ENCODE results near the gene TNFRSF8. TPM values are rescaled to one million over a fixed set of nuclear protein-coding genes. Genes with fewer than 3 reads are reported as not detected.
A peak's percentile ranks its signal among the peaks of the same experiment; 100 is the strongest.
"Not testable (repeated sequence)": the region's sequence is repeated elsewhere in the genome, so short reads cannot be mapped to it uniquely, and the experiment has no call there.

TNFRSF8 gene
- polyA plus RNA-seq, 1 of the 3 experiments (the other 2 are of a cell fraction): 0.07 TPM

GRCh38 chr1:12038356-12039163 is 24.5 kb upstream of the TNFRSF8 start:
- Histone ChIP-seq H2AFZ (ENCODE audit: low read depth) (no peak overlapping the region), H3K4me3 (ENCODE audit: low read depth in 2 of 2, low read length in 1 of 2) (no peak overlapping the region), H3K27me3 (ENCODE audit: insufficient read depth) (no peaks in the 10 kb centered on the region), H3K9me3 (no peaks in the 10 kb centered on the region), H3K79me2 (ENCODE audit: insufficient read depth) (no peaks in the 10 kb centered on the region), H3K9me2 (no peaks in the 10 kb centered on the region), H3K4me1 (ENCODE audit: control insufficient read depth in 1 of 2, insufficient read depth in 2 of 2, low read depth in 1 of 2, low read length in 1 of 2) (peaks cover 0 to 3% of the 10 kb centered on the region in 2 experiments; a peak in 2 of 4 replicates), H3K36me3 (replicated peaks in 1 of 2; ENCODE audit: control insufficient read depth in 1 of 2, insufficient read depth in 2 of 2, low read length in 1 of 2) (no peaks in the 10 kb centered on the region), H3K4me2 (no peak overlapping the region), H4K20me1 (ENCODE audit: insufficient read depth) (no peaks in the 10 kb centered on the region), H3K9ac (no peak overlapping the region), H3K27ac (ENCODE audit: low read depth in 2 of 2, low read length in 1 of 2) (no peak overlapping the region), H3F3A (replicated peaks; ENCODE audit: insufficient read depth) (peaks cover 12% of the 10 kb centered on the region)
- no peak for DNase-seq
- no peak for TF ChIP-seq JUND (IDR thresholded peaks at IDR 0.05)
- TF ChIP-seq, protein P1, sequence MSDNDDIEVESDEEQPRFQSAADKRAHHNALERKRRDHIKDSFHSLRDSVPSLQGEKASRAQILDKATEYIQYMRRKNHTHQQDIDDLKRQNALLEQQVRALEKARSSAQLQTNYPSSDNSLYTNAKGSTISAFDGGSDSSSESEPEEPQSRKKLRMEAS (IDR thresholded peaks at IDR 0.05; ENCODE audit: low read depth): no peak
- 86% methylated on average over 10 of the region's 17 CpGs for WGBS (ENCODE audit: low lambda C conversion rate)
- ChIA-PET POLR2A (interaction anchor here (0.6 kb wide), 2 partner anchors 56 to 276 kb away, joined by 3 to 4 read pairs; no protein-coding TSS in a partner anchor), CTCF (interaction anchor here (2.0 kb wide), 2 partner anchors 8 to 12 kb away, joined by 7 to 9 read pairs; no protein-coding TSS in a partner anchor)

GRCh38 chr1:12039164-12039525 is 24.0 kb upstream of the TNFRSF8 start:
- Histone ChIP-seq H4K20me1 (ENCODE audit: insufficient read depth) (no peaks in the 10 kb centered on the region), H3K36me3 (replicated peaks in 1 of 2; ENCODE audit: control insufficient read depth in 1 of 2, insufficient read depth in 2 of 2, low read length in 1 of 2) (no peaks in the 10 kb centered on the region), H3K79me2 (ENCODE audit: insufficient read depth) (no peaks in the 10 kb centered on the region), H3K9ac (no peak overlapping the region), H3K4me1 (ENCODE audit: control insufficient read depth in 1 of 2, insufficient read depth in 2 of 2, low read depth in 1 of 2, low read length in 1 of 2) (peaks cover 0 to 3% of the 10 kb centered on the region in 2 experiments; a peak in 2 of 4 replicates), H3K4me3 (ENCODE audit: low read depth in 2 of 2, low read length in 1 of 2) (no peak overlapping the region), H3K27me3 (ENCODE audit: insufficient read depth) (no peaks in the 10 kb centered on the region), H3K27ac (ENCODE audit: low read depth in 2 of 2, low read length in 1 of 2) (no peak overlapping the region), H3F3A (replicated peaks; ENCODE audit: insufficient read depth) (peaks cover 12% of the 10 kb centered on the region), H3K9me3 (no peaks in the 10 kb centered on the region), H3K4me2 (no peak overlapping the region), H2AFZ (ENCODE audit: low read depth) (no peak overlapping the region), H3K9me2 (no peaks in the 10 kb centered on the region)
- TF ChIP-seq RCOR1 (IDR thresholded peaks at IDR 0.05; ENCODE audit: low read length): no peak
- no peak for TF ChIP-seq NRF1 (IDR thresholded peaks at IDR 0.05; ENCODE audit: low read depth, low read length)
- no peak for TF ChIP-seq FOXJ3 (CRISPR knock-in tag; IDR thresholded peaks at IDR 0.05)
- TF ChIP-seq, protein P2, sequence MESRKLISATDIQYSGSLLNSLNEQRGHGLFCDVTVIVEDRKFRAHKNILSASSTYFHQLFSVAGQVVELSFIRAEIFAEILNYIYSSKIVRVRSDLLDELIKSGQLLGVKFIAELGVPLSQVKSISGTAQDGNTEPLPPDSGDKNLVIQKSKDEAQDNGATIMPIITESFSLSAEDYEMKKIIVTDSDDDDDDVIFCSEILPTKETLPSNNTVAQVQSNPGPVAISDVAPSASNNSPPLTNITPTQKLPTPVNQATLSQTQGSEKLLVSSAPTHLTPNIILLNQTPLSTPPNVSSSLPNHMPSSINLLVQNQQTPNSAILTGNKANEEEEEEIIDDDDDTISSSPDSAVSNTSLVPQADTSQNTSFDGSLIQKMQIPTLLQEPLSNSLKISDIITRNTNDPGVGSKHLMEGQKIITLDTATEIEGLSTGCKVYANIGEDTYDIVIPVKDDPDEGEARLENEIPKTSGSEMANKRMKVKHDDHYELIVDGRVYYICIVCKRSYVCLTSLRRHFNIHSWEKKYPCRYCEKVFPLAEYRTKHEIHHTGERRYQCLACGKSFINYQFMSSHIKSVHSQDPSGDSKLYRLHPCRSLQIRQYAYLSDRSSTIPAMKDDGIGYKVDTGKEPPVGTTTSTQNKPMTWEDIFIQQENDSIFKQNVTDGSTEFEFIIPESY (IDR thresholded peaks at IDR 0.05; ENCODE audit: borderline replicate concordance, low read depth): no peak
- no peak for TF ChIP-seq REST (IDR thresholded peaks at IDR 0.05; ENCODE audit: low read depth, low read length)
- TF ChIP-seq RXRA (IDR thresholded peaks at IDR 0.05; ENCODE audit: borderline replicate concordance, low read depth): no peak
- TF ChIP-seq TCF12 (IDR thresholded peaks at IDR 0.05): no peak
- no peak for TF ChIP-seq EZH2phosphoT487 (IDR thresholded peaks at IDR 0.05; ENCODE audit: borderline replicate concordance, low read depth)
- no peak for TF ChIP-seq USF2 (IDR thresholded peaks at IDR 0.05; ENCODE audit: borderline replicate concordance, low read depth, low read length)
- no peak for TF ChIP-seq RAD21 (IDR thresholded peaks at IDR 0.05; ENCODE audit: low read length)
- POLR2A ChIA-PET: no interaction called here
- CTCF ChIA-PET: interaction anchor here (2.0 kb wide), 2 partner anchors 8 to 12 kb away, joined by 7 to 9 read pairs; no protein-coding TSS in a partner anchor
- DNase-seq: no peak
- WGBS (ENCODE audit: low lambda C conversion rate): 82% methylated on average over 2 of the region's 2 CpGs

GRCh38 chr1:12039824-12040456 is 23.2 kb upstream of the TNFRSF8 start:
- CTCF ChIA-PET: interaction anchor here (0.9 to 2.0 kb wide), 3 partner anchors 9 to 38 kb away, joined by 3 to 9 read pairs (median 7); no protein-coding TSS in a partner anchor
- POLR2A ChIA-PET; DNase-seq; H4K20me1 ChIP-seq (ENCODE audit: insufficient read depth); H3K27me3 ChIP-seq (ENCODE audit: insufficient read depth); H2AFZ ChIP-seq (ENCODE audit: low read depth); H3K79me2 ChIP-seq (ENCODE audit: insufficient read depth); H3K36me3 ChIP-seq (replicated peaks in 1 of 2; ENCODE audit: control insufficient read depth in 1 of 2, insufficient read depth in 2 of 2, low read length in 1 of 2); H3K4me3 ChIP-seq (ENCODE audit: low read depth in 2 of 2, low read length in 1 of 2); H3K9me2 ChIP-seq; H3K4me1 ChIP-seq (ENCODE audit: control insufficient read depth in 1 of 2, insufficient read depth in 2 of 2, low read depth in 1 of 2, low read length in 1 of 2); H3K9ac ChIP-seq; H3K9me3 ChIP-seq: not testable (repeated sequence)
- 93% methylated on average over 13 of the region's 13 CpGs for WGBS (ENCODE audit: low lambda C conversion rate)
- Histone ChIP-seq H3K4me2 (peak overlapping the region; percentile 55; the same call in 1 of the 2 replicates), H3F3A (replicated peaks; ENCODE audit: insufficient read depth) (peaks cover 12% of the 10 kb centered on the region), H3K27ac (ENCODE audit: low read depth in 2 of 2, low read length in 1 of 2) (peak overlapping the region in 1 of 2 experiments; percentile 5; a peak in 1 of 4 replicates)
